ENCODE data around the gene TPCN1.

Gene TPCN1

GRCh38 chr12:113347892-113348291 lies 126.6 kb downstream of the TPCN1 start:
- no peak for DNase-seq

Measured in activated CD8-positive, alpha-beta memory T cell treated with anti-CD3 and anti-CD28 coated beads, Interleukin-2, amount 50 U/mL, for 48 hours (primary cell).